ENCODE data around the gene P2RY6.
A peak's percentile ranks its signal among the peaks of the same experiment; 100 is the strongest.

The P2RY6 gene

DNA sequence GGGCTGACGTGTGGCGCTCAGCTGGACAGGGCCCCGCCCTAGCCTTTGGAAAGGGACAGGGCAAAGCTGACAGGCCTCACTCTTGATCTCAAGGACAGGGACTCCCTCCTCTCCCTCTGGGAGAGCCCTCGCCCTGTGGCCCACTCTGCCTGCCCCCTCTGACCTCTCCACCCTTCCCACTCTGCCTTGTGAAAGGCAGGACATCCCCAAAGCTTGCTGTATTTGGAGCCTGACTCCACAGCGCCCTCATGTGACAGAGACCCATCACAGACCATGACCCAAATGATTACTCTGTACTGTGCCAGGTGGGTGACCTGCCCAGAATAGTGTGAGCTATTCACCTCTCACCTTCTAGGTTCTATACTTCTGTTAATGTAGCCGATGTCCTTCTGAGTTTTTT lies 35.3 kb upstream of the P2RY6 start:
- ATAC-seq, result peak; percentile 31
- peak; percentile 49 for DNase-seq

- DNase-seq, result no peak
- ATAC-seq, result no peak
Measured at GRCh38 chr11:73237471-73238290, 34.5 kb upstream of the P2RY6 start.

DNA sequence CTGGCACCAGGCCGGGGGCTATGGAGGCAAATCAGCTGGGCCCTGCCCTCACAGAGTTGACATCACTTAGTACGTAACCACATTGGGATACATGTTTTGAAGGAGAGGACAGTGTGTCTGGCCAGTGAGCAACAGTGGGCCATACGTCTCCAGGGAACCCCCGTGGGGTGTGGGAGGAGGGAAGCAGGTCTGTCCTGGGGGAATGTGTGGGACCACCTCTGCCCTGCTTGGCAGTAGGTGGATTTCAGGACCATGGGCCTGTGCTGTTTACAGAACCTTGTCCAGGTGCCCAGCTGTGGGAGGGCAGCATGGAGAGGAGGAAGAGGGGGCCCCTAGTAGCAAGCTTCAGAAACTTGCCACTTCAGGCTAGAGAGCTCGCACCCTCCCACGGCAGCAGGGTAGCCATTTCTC lies 33.0 kb upstream of the P2RY6 start:
- no peak for DNase-seq
- ATAC-seq, result no peak

DNA sequence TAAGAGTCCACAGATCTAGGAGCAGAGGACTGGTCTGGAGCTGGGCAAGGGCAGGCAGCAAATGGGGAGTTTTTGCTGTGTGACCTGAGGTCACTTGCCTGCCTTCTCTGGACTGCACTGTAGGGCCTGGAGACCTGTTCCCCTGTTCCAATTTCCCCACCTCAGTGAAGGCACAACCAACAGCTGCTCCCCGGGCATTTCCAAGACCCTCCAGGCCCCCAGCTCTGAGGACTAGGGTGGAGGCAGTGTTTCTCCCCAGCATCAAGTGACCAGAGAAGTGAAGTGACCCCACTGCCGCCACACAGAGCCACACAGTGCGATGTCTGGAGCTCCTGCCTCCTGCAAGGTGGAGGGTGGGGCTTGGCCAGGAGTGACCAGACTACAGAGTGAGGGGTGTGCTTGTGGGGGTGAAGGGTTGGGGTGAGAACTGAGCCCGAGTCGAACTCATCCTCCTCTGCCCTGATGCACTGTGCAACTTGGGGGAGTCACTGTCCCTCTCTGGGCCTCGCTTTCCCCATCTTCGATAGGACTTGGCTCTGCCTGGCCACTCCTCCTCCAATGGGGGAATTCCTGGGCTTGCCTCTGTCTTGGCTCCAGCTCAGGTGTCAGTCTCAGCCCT lies 32.5 kb upstream of the P2RY6 start:
- DNase-seq (no peak), ATAC-seq (no peak)

GRCh38 chr11:73240190-73240781 lies 31.9 kb upstream of the P2RY6 start:
- ATAC-seq (no peak), DNase-seq (no peak)

DNA sequence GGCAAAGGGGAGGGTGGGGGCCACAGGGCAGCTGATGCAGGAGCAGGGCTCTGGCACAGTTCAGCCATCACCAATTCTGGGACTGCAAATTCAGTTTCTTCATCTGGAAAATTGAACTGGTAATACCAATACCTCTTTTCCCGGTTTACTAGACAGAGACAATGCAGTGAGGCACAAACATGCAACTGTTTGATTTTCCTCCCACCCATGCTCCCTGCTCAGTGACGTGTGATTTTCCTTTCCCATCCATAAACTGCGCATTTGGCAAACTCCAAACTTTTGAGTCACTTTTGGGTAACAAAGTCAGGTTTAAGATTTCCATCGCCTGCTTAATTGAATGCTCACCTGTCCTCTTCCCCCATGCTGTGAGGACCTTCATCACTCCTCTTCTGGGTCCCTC lies 30.8 kb upstream of the P2RY6 start:
- DNase-seq, result no peak
- no peak for ATAC-seq

DNA sequence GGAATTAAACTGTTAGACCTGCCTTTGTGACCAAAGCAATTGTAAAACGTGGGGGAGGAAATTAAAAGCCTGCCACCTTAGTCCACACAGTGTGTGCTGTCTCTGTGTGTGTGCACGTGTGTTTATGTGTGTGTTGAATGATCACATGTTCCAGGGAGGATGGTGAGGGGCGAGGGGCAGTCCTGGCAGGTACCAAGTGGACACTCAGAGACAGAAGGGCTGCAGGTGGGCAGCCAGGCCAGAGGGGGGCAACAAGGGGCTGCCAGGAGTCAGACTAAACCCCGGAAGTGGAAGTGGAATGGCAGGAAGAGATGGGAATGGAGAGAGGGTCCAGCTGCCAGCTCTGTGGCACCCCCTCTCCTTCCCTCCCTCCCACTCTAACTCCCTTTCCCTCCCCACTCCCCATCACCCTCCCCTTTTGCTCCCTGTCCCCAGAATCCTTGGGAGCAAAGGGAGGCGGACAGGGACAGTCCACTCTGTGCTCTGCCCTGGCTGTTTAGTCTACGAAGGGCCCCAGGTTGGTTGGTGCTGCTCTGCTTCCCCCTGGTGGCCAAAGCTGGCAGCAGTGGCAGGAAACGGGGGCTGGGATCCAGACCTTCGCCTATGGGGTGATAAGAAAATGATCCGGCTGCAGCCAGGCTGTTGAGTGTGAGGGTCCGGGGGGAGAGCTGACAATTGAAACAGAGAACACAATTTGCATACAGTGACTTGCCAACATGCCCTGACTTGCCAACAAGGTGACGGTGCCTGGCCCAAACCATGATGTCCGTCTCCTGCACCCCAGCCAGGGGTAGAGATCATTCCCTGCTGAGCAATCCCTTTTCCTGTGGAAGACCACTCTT lies 29.7 kb upstream of the P2RY6 start:
- peak; percentile 82 for ATAC-seq
- peak; percentile 77 for DNase-seq

GRCh38 chr11:73243093-73243485 lies 29.0 kb upstream of the P2RY6 start:
- no peak for ATAC-seq

DNA sequence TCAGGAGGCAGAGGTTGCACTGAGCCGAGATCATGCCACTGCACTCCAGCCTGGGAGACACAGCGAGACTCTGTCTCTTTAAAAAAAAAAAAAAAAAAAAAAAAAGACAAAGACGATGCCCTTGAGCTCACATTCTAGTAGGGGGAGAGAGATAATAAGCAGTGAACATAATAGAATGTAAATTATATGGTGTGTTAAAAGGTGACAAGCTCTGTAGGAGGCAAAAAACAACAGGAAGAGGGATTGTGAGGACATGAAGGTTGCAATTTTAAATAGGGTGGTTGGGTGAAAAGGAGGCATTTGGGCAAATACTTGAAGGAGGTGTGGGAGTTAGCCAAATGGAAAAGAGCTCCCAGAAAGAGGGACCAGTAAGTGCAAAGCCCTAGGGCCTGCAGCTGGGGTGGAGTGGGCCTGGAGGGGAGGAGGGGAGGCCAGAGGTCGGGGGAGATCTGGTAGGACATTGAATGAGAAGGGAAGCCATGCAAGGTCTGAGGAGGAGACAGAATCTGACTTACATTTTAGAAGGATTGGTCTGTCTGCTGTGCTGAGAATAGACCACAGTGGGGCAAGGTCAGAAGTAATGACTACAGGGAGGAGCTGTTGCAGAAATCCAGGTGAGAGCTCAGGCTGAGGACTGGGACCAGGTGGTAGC lies 27.4 kb upstream of the P2RY6 start:
- no peak for DNase-seq
- no peak for ATAC-seq

More at GRCh38 chr11:73243093-73243485, 29.0 kb upstream of the P2RY6 start:
- no peak for DNase-seq

DNA sequence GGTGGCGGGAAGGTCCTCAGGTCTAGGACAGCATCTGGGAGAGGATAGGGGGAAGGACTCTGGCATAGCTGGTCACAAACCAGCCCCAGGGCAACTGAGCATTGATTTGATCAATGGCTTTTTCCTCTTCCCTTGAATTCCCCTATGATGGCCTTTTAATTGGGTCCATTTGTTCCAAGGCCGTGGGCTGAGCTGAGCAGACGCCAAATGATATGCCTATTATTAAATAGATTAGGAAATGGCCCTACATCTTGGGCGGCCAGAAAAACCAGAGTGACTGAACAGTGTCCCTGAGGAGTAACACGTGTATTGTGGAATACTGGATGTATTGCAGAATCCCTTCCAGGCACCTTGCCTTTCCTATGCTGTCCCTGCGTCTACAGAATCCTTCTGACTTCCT lies 26.7 kb upstream of the P2RY6 start:
- ATAC-seq (no peak), DNase-seq (no peak)

- ATAC-seq (no peak), DNase-seq (no peak)
Measured at GRCh38 chr11:73246303-73246702, 25.8 kb upstream of the P2RY6 start.

- ATAC-seq (no peak), DNase-seq (no peak)
Measured at GRCh38 chr11:73248526-73249185, 23.5 kb upstream of the P2RY6 start.

DNA sequence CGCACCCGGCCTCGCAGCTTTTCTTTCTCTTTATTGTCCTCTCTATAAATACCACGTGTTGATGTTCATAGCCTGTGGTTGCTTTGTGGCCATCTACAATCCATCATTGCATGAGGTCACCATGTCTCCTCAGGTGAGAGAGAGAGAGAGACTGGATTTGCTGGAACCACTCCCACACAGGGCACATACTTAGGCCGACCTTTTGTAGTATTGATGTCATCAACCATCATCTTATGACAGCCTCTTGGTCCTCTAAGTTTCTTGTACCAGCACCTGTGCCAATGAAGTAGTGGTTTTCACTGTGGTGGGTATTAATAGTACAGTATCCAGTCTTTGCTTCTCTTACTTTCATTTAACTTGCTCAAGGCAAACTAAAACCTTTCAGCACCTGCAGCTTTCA lies 22.8 kb upstream of the P2RY6 start:
- ATAC-seq (peak; percentile 62), DNase-seq (no peak)

- ATAC-seq, result no peak
- DNase-seq, result no peak
Measured at GRCh38 chr11:73249853-73250783, 22.0 kb upstream of the P2RY6 start.

GRCh38 chr11:73252577-73253191 lies 19.5 kb upstream of the P2RY6 start:
- peak; percentile 35 for ATAC-seq
- no peak for DNase-seq

- DNase-seq, result no peak
- no peak for ATAC-seq
Measured at GRCh38 chr11:73257342-73258103, 14.6 kb upstream of the P2RY6 start.

GRCh38 chr11:73258104-73259035 lies 13.8 kb upstream of the P2RY6 start:
- ATAC-seq (no peak), DNase-seq (no peak)

Measured in stimulated activated naive CD8-positive, alpha-beta T cell treated with anti-CD3 and anti-CD28 coated beads, Interleukin-15, Interleukin-2, amounts not matched to agents 100 U/mL and 50 U/mL, for 24 hours (primary cell).